Esophagus muscularis mucosa (tissue), 4 donors: ENCODE measurements around the gene THEM5.

Source experiments
- EP300 ChIP-seq: sonication (generic); formaldehyde crosslinking; IDR thresholded peaks from one replicate; pipeline ENCODE4 v1.6.1; 2017; ENCODE audit warnings: antibody characterized with exemption
- POLR2A ChIP-seq: fragments of 450-650 bp; IDR thresholded peaks from one replicate; pipeline ENCODE4 v1.6.1; 2017; ENCODE audit warnings: antibody characterized with exemption, moderate library complexity, mild to moderate bottlenecking, low read depth
- POLR2AphosphoS5 ChIP-seq, 2 donors: sonication (generic); formaldehyde crosslinking; IDR thresholded peaks; one replicate each; pipeline ENCODE4 v1.6.1; 2017; ENCODE audit warnings: antibody characterized with exemption in 2 of 2
- TF ChIP-seq, protein P1 (sequence below), 3 experiments: fragments of 200-600 bp in 2 of 3; fragments of 450-650 bp in 1 of 3; sonication (generic) in 2 of 3; IDR thresholded peaks; one replicate each; pipeline ENCODE4 v1.5.1; 2017 to 2019; ENCODE audit warnings: antibody characterized with exemption in 3 of 3, mild to moderate bottlenecking in 2 of 3, moderate library complexity in 1 of 3

DNA sequence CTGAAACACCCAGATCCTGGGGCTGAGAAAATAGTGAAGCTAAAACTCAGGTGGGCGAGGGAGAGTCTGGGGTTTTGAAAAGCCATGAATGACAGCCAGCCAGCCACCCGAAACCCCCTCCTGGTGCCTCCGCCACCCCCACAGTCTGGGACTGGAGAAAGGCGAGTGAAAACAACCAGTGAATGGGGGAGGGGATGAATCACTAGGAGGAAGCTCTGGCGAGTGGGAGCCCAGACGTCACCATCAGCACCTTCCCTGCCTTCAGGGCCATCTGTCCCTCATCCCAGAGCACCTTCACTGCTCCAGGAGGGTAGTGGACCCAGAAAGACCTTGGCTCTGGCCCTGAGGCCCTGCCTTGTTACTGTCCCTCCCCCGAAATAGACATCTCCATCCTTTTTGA is 31.1 kb downstream of the THEM5 start:
- TF ChIP-seq POLR2A, result no peak
- TF ChIP-seq EP300, result no peak
- TF ChIP-seq, protein P1, sequence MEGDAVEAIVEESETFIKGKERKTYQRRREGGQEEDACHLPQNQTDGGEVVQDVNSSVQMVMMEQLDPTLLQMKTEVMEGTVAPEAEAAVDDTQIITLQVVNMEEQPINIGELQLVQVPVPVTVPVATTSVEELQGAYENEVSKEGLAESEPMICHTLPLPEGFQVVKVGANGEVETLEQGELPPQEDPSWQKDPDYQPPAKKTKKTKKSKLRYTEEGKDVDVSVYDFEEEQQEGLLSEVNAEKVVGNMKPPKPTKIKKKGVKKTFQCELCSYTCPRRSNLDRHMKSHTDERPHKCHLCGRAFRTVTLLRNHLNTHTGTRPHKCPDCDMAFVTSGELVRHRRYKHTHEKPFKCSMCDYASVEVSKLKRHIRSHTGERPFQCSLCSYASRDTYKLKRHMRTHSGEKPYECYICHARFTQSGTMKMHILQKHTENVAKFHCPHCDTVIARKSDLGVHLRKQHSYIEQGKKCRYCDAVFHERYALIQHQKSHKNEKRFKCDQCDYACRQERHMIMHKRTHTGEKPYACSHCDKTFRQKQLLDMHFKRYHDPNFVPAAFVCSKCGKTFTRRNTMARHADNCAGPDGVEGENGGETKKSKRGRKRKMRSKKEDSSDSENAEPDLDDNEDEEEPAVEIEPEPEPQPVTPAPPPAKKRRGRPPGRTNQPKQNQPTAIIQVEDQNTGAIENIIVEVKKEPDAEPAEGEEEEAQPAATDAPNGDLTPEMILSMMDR (IDR thresholded peaks at IDR 0.05), result no peak
- TF ChIP-seq POLR2AphosphoS5 (IDR thresholded peaks at IDR 0.05), result no peak
